ENCODE data around the gene SMPD3.

DNA sequence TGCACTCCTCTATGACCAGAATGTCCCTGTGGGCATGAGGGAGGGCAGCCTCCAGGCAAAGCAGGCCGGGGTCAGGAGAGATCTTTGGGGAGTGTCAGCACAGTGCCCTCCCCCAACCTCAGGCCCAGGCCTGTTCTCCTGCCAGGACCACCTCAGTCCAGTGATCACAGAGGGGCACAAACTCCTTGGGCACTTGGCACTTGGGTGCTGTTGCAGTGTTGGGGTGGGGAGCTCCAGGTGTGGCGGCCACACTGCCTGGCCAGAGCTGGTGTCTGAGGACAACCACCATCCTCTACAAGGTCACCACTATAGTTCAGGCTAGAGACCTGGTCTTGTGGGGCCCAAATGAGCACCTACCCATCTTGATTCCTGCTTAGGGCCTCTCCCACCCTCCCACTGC is 37.2 kb downstream of the SMPD3 start:
- no peak for TF ChIP-seq POLR2AphosphoS2 (conservative IDR thresholded peaks at IDR 0.05; ENCODE audit: low read length)
- TF ChIP-seq, protein P1, sequence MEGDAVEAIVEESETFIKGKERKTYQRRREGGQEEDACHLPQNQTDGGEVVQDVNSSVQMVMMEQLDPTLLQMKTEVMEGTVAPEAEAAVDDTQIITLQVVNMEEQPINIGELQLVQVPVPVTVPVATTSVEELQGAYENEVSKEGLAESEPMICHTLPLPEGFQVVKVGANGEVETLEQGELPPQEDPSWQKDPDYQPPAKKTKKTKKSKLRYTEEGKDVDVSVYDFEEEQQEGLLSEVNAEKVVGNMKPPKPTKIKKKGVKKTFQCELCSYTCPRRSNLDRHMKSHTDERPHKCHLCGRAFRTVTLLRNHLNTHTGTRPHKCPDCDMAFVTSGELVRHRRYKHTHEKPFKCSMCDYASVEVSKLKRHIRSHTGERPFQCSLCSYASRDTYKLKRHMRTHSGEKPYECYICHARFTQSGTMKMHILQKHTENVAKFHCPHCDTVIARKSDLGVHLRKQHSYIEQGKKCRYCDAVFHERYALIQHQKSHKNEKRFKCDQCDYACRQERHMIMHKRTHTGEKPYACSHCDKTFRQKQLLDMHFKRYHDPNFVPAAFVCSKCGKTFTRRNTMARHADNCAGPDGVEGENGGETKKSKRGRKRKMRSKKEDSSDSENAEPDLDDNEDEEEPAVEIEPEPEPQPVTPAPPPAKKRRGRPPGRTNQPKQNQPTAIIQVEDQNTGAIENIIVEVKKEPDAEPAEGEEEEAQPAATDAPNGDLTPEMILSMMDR (IDR thresholded peaks at IDR 0.05) = no peak
- TF ChIP-seq JUN (IDR thresholded peaks at IDR 0.05) = no peak
- no peak for TF ChIP-seq EHMT2 (IDR thresholded peaks at IDR 0.05; ENCODE audit: low read depth)
- TF ChIP-seq KDM1A (IDR thresholded peaks at IDR 0.05; ENCODE audit: low read depth) = no peak
- no peak for TF ChIP-seq POLR2A (IDR thresholded peaks at IDR 0.05; ENCODE audit: low read length)
- TF ChIP-seq MAFK (IDR thresholded peaks at IDR 0.05; ENCODE audit: partially characterized antibody) = no peak
- no peak for TF ChIP-seq NPAS2 (CRISPR knock-in tag; IDR thresholded peaks at IDR 0.05; ENCODE audit: borderline replicate concordance)
- TF ChIP-seq NR3C1 (IDR thresholded peaks at IDR 0.05) = no peak
- TF ChIP-seq BHLHE40 (IDR thresholded peaks at IDR 0.05; ENCODE audit: low read depth, low read length) = no peak
